ENCODE results near the gene ASB16. TPM values are rescaled to one million over a fixed set of nuclear protein-coding genes. Genes with fewer than 3 reads are reported as not detected.
A peak's percentile ranks its signal among the peaks of the same experiment; 100 is the strongest.

Gene ASB16
- total and polyA plus RNA-seq, 9 of the 15 experiments (the other 6 are each of a cell fraction or from before 2014, with no cell fraction given): 0.03 to 0.07 TPM; not detected in 7

GRCh38 chr17:44217738-44218343 lies 47.3 kb downstream of the ASB16 start (continued):
- TF ChIP-seq FOXK2 (conservative IDR thresholded peaks at IDR 0.05 in 1 of 2, IDR thresholded peaks at IDR 0.05 in 1 of 2; ENCODE audit: low read depth in 2 of 2) (0 out of 4 replicates have a peak, but pooled peaks of 1 of the 2 experiments have one; percentile 17), YY1 (IDR thresholded peaks at IDR 0.05; ENCODE audit: borderline replicate concordance in 1 of 3, control insufficient read depth in 1 of 3, extremely low read depth in 1 of 3, insufficient read depth in 3 of 3, insufficient read length in 1 of 3, insufficient replicate concordance in 2 of 3, low read depth in 1 of 3, low read length in 2 of 3) (peak in 1 of 3 experiments; percentile 71), TFAP4 (CRISPR knock-in tag; IDR thresholded peaks at IDR 0.05; ENCODE audit: borderline replicate concordance) (0 out of 2 replicates have a peak, but pooled peaks have one; percentile 7), RREB1 (CRISPR knock-in tag; IDR thresholded peaks at IDR 0.05) (no peak), ZBTB11 (CRISPR knock-in tag; IDR thresholded peaks at IDR 0.05) (0 out of 6 replicates have a peak, but pooled peaks of 1 of the 3 experiments have one; percentile 21), ZNF282 (CRISPR knock-in tag; IDR thresholded peaks at IDR 0.05) (0 out of 2 replicates have a peak, but pooled peaks have one; percentile 63), EP400 (IDR thresholded peaks at IDR 0.05) (0 out of 2 replicates have a peak, but pooled peaks have one; percentile 7), EGR1 (conservative IDR thresholded peaks at IDR 0.05) (0 out of 2 replicates have a peak, but pooled peaks have one; percentile 6)
